ENCODE measurements around the gene WRAP73. TPM values are rescaled to one million over a fixed set of nuclear protein-coding genes. Genes with fewer than 3 reads are reported as not detected.

WRAP73 gene
- total and polyA plus RNA-seq, 9 of the 15 experiments (the other 6 are each of a cell fraction or from before 2014, with no cell fraction given): 4.3 to 51.8 (median 30.1) TPM

- Histone ChIP-seq H3K27me3 (ENCODE audit: control insufficient read depth in 2 of 2, insufficient read depth in 2 of 2, low read length in 2 of 2) (no peaks in the 10 kb centered on the region), H2AFZ (ENCODE audit: low read depth, low read length) (no peak overlapping the region), H3K79me2 (ENCODE audit: control insufficient read depth, insufficient read depth, low read length) (peaks cover 11% of the 10 kb centered on the region), H3K36me3 (ENCODE audit: control insufficient read depth, insufficient read depth, low read length) (peaks cover 44% of the 10 kb centered on the region; the same call in 2 of the 3 replicates), H3K9me3 (replicated peaks; ENCODE audit: control insufficient read depth, insufficient read depth, low read depth, low read length) (no peaks in the 10 kb centered on the region), H3K4me1 (replicated peaks in 1 of 2; ENCODE audit: control insufficient read depth in 2 of 2, insufficient read depth in 2 of 2, low read length in 2 of 2) (peaks cover 6 to 16% of the 10 kb centered on the region in 2 experiments; a peak in 4 of 5 replicates), H3K9me1 (ENCODE audit: control insufficient read depth, insufficient read depth, low read length) (no peaks in the 10 kb centered on the region), H3K4me2 (ENCODE audit: insufficient read depth, low read length) (no peak overlapping the region), H3K4me3 (no peak overlapping the region), H3K27ac (ENCODE audit: extremely low read depth, low read depth, low read length) (no peak overlapping the region), H4K20me1 (replicated peaks; ENCODE audit: control insufficient read depth, insufficient read depth, low read length) (0 out of 2 replicates have a peak, but pooled peaks cover 4% of the 10 kb centered on the region), H3K9ac (ENCODE audit: insufficient read depth in 1 of 2, low read depth in 2 of 2, low read length in 2 of 2) (no peak overlapping the region)
- in situ Hi-C loops (cut with MboI): no loop called here
- intact Hi-C loops (cut with micrococcal nuclease): no loop called here
- WGBS (ENCODE audit: insufficient coverage, low coverage, missing lambda C conversion rate): 95% methylated on average over 27 of the region's 27 CpGs
- ATAC-seq (no peak), FAIRE-seq (no peak), DNase-seq (ENCODE audit: extremely low read depth in 1 of 4, low spot score in 3 of 4) (no peak)
- no TSS peak for BruUV-seq (replicated peaks)
- no peak for TF ChIP-seq ZNF511 (CRISPR knock-in tag; IDR thresholded peaks at IDR 0.05)
- no peak for TF ChIP-seq BRD4 (IDR thresholded peaks at IDR 0.05)
- TF ChIP-seq ESRRA (IDR thresholded peaks at IDR 0.05; ENCODE audit: borderline replicate concordance, low read depth): no peak
- CTCF ChIA-PET (ENCODE audit: low intra/inter-chr PET ratio): no interaction called here
- POLR2A ChIA-PET: interaction anchor here (0.6 to 1.9 kb wide), 2 partner anchors 17 to 224 kb away, joined by 3 to 4 read pairs; no protein-coding TSS in a partner anchor
Measured at GRCh38 chr1:3645666-3646355, 4.1 kb downstream of the WRAP73 start.

GRCh38 chr1:3645247-3645646, 4.7 kb downstream of the WRAP73 start:
- Histone ChIP-seq H3K27me3 (ENCODE audit: control insufficient read depth in 2 of 2, insufficient read depth in 2 of 2, low read length in 2 of 2) (no peaks in the 10 kb centered on the region), H3K9ac (ENCODE audit: insufficient read depth in 1 of 2, low read depth in 2 of 2, low read length in 2 of 2) (no peak overlapping the region), H3K36me3 (ENCODE audit: control insufficient read depth, insufficient read depth, low read length) (peaks cover 44% of the 10 kb centered on the region; the same call in 2 of the 3 replicates), H3K4me2 (ENCODE audit: insufficient read depth, low read length) (no peak overlapping the region), H3K27ac (ENCODE audit: extremely low read depth, low read depth, low read length) (no peak overlapping the region), H4K20me1 (replicated peaks; ENCODE audit: control insufficient read depth, insufficient read depth, low read length) (0 out of 2 replicates have a peak, but pooled peaks cover 4% of the 10 kb centered on the region), H3K4me3 (no peak overlapping the region), H3K79me2 (ENCODE audit: control insufficient read depth, insufficient read depth, low read length) (peaks cover 11% of the 10 kb centered on the region), H3K9me3 (replicated peaks; ENCODE audit: control insufficient read depth, insufficient read depth, low read depth, low read length) (no peaks in the 10 kb centered on the region), H2AFZ (ENCODE audit: low read depth, low read length) (no peak overlapping the region), H3K4me1 (replicated peaks in 1 of 2; ENCODE audit: control insufficient read depth in 2 of 2, insufficient read depth in 2 of 2, low read length in 2 of 2) (peaks cover 6 to 11% of the 10 kb centered on the region in 2 experiments; a peak in 4 of 5 replicates), H3K9me1 (ENCODE audit: control insufficient read depth, insufficient read depth, low read length) (no peaks in the 10 kb centered on the region)
- no peak for ATAC-seq
- POLR2A ChIA-PET: interaction anchor here (1.9 kb wide), 1 partner anchor 16 kb away, joined by 4 read pairs; no protein-coding TSS in a partner anchor
- WGBS (ENCODE audit: insufficient coverage, low coverage, missing lambda C conversion rate): 100% methylated on average over 21 of the region's 43 CpGs
- CTCF ChIA-PET (ENCODE audit: low intra/inter-chr PET ratio): no interaction called here
- in situ Hi-C loops (cut with MboI): no loop called here
- intact Hi-C loops (cut with micrococcal nuclease): no loop called here
- FAIRE-seq: no peak
- TF ChIP-seq POLR2G (IDR thresholded peaks at IDR 0.05; ENCODE audit: low read depth, low read length) (0 out of 2 replicates have a peak, but pooled peaks have one; percentile 22), NFIC (IDR thresholded peaks at IDR 0.05) (no peak)
- BruUV-seq (replicated peaks): no TSS peak
- DNase-seq (ENCODE audit: extremely low read depth in 1 of 4, low spot score in 3 of 4): no peak
